ENCODE results near the gene TPPP. TPM values are rescaled to one million over a fixed set of nuclear protein-coding genes. Genes with fewer than 3 reads are reported as not detected.
"Not testable (repeated sequence)": the region's sequence is repeated elsewhere in the genome, so short reads cannot be mapped to it uniquely, and the experiment has no call there.

TPPP gene
- total and polyA plus RNA-seq, 2 donors, result 0.24 to 0.64 TPM

GRCh38 chr5:688348-689010, 4.7 kb downstream of the TPPP start:
- 93% methylated on average over 29 of the region's 30 CpGs for WGBS
- DNase-seq (ENCODE audit: low read depth in 6 of 9, low spot score in 9 of 9); H3K4me3 ChIP-seq (ENCODE audit: low read length in 2 of 2); H3K9me3 ChIP-seq (ENCODE audit: control insufficient read depth in 2 of 2, insufficient read depth in 1 of 2, low read length in 1 of 2); H3K36me3 ChIP-seq (ENCODE audit: control insufficient read depth in 2 of 2, insufficient read depth in 2 of 2, low read length in 1 of 2); H3K27ac ChIP-seq (ENCODE audit: low read depth in 1 of 2, low read length in 1 of 2); H3K4me1 ChIP-seq (ENCODE audit: control insufficient read depth in 2 of 2, insufficient read depth in 2 of 2, low read length in 2 of 2): not testable (repeated sequence)
- H3K27me3 ChIP-seq (ENCODE audit: control insufficient read depth in 2 of 2, insufficient read depth in 1 of 2, low read length in 1 of 2), result peaks cover 14% of the 10 kb centered on the region in 2 donors

GRCh38 chr5:686936-687335, 6.2 kb downstream of the TPPP start:
- not testable (repeated sequence) for H3K27ac ChIP-seq (ENCODE audit: low read depth in 1 of 2, low read length in 1 of 2); H3K4me3 ChIP-seq (ENCODE audit: low read length in 2 of 2); DNase-seq (ENCODE audit: low read depth in 6 of 9, low spot score in 9 of 9); H3K4me1 ChIP-seq (ENCODE audit: control insufficient read depth in 2 of 2, insufficient read depth in 2 of 2, low read length in 2 of 2); H3K36me3 ChIP-seq (ENCODE audit: control insufficient read depth in 2 of 2, insufficient read depth in 2 of 2, low read length in 1 of 2); H3K27me3 ChIP-seq (ENCODE audit: control insufficient read depth in 2 of 2, insufficient read depth in 1 of 2, low read length in 1 of 2); H3K9me3 ChIP-seq (ENCODE audit: control insufficient read depth in 2 of 2, insufficient read depth in 1 of 2, low read length in 1 of 2)
- WGBS, result 82% methylated on average over 12 of the region's 12 CpGs

DNA sequence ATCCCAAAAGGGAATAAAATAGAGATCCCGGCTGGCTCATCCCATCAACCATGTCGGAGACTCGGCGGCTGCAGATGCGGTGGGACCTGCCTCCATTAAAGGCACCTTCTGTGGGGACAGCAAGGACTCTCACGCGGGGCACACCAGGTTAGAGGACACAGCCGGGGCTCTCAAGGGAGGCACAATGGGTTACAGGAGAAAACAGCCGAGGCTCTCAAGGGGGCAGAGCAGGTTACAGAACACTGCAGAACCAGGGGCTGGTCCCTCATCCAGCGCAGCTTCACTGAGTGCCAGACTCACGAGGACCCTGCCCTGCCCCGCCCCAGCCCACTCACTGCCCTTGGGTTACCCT, 7.0 kb downstream of the TPPP start:
- not testable (repeated sequence) for DNase-seq (ENCODE audit: low read depth in 6 of 9, low spot score in 9 of 9); H3K4me3 ChIP-seq (ENCODE audit: low read length in 2 of 2)

DNA sequence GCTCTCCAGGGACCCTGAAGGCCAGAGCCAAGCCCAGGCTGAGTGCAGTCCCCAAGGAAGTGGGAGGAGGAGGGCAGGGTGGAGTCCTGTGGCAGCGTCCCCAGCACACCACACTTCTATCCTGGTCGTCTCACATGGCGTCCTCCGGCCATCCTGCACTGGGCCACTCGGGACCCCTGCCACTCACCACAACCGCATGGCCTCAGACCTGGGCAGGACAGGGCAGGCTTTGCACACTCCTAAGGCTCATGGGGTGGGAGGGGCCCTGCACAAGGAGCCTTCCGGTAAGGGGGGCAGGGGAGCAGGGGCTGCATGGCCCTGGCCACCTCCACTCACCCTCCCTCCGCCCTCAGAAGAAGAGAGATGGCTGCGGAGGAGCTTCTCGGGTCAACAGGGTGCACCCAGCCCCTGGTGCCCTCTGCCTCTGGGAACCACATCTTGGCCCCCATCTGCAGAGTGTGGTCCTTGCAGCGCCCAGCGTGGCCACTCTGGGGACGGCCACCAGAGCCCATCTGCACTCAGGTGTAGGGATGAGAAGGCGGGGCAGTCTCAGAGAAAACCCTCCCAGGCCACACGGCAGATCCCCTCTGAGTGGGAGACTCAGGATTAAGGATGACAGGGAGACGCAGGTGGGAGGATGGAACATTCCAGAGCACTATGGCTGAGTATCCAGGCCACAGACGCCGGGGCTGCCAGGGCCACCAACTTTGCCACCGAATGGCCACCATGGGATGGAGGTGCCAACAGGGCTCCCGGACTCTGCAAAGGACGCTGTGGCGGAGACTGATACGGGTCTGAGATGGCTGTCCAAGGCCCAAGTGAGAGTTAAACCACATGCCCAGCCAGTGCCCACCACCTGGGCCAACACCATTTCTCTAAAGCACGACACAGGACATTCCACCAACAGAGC, 7.6 kb downstream of the TPPP start:
- H3K27ac ChIP-seq (ENCODE audit: low read depth in 1 of 2, low read length in 1 of 2), result no peak overlapping the region
- no peaks in the 10 kb centered on the region for H3K27me3 ChIP-seq (ENCODE audit: control insufficient read depth in 2 of 2, insufficient read depth in 1 of 2, low read length in 1 of 2)
- H3K36me3 ChIP-seq (ENCODE audit: control insufficient read depth in 2 of 2, insufficient read depth in 2 of 2, low read length in 1 of 2), result no peaks in the 10 kb centered on the region
- DNase-seq (ENCODE audit: low read depth in 6 of 9, low spot score in 9 of 9), result no peak
- WGBS, result 88% methylated on average over 24 of the region's 24 CpGs
- H3K9me3 ChIP-seq (ENCODE audit: control insufficient read depth in 2 of 2, insufficient read depth in 1 of 2, low read length in 1 of 2), result no peaks in the 10 kb centered on the region
- H3K4me3 ChIP-seq (ENCODE audit: low read length in 2 of 2), result no peak overlapping the region
- no peaks in the 10 kb centered on the region for H3K4me1 ChIP-seq (ENCODE audit: control insufficient read depth in 2 of 2, insufficient read depth in 2 of 2, low read length in 2 of 2)

More for the DNA sequence above, 7.0 kb downstream of the TPPP start:
- H3K27ac ChIP-seq (ENCODE audit: low read depth in 1 of 2, low read length in 1 of 2); H3K36me3 ChIP-seq (ENCODE audit: control insufficient read depth in 2 of 2, insufficient read depth in 2 of 2, low read length in 1 of 2); H3K9me3 ChIP-seq (ENCODE audit: control insufficient read depth in 2 of 2, insufficient read depth in 1 of 2, low read length in 1 of 2); H3K27me3 ChIP-seq (ENCODE audit: control insufficient read depth in 2 of 2, insufficient read depth in 1 of 2, low read length in 1 of 2); H3K4me1 ChIP-seq (ENCODE audit: control insufficient read depth in 2 of 2, insufficient read depth in 2 of 2, low read length in 2 of 2): not testable (repeated sequence)
- 93% methylated on average over 12 of the region's 12 CpGs for WGBS

- H3K9me3 ChIP-seq (ENCODE audit: control insufficient read depth in 2 of 2, insufficient read depth in 1 of 2, low read length in 1 of 2), result no peaks in the 10 kb centered on the region
- H3K4me3 ChIP-seq (ENCODE audit: low read length in 2 of 2), result no peak overlapping the region
- DNase-seq (ENCODE audit: low read depth in 6 of 9, low spot score in 9 of 9), result no peak
- WGBS, result 85% methylated on average over 17 of the region's 17 CpGs
- H3K27ac ChIP-seq (ENCODE audit: low read depth in 1 of 2, low read length in 1 of 2), result no peak overlapping the region
- no peaks in the 10 kb centered on the region for H3K36me3 ChIP-seq (ENCODE audit: control insufficient read depth in 2 of 2, insufficient read depth in 2 of 2, low read length in 1 of 2)
- H3K27me3 ChIP-seq (ENCODE audit: control insufficient read depth in 2 of 2, insufficient read depth in 1 of 2, low read length in 1 of 2), result no peaks in the 10 kb centered on the region
- no peaks in the 10 kb centered on the region for H3K4me1 ChIP-seq (ENCODE audit: control insufficient read depth in 2 of 2, insufficient read depth in 2 of 2, low read length in 2 of 2)
Measured at GRCh38 chr5:684751-685216, 8.4 kb downstream of the TPPP start.

- H3K9me3 ChIP-seq (ENCODE audit: control insufficient read depth in 2 of 2, insufficient read depth in 1 of 2, low read length in 1 of 2), result no peaks in the 10 kb centered on the region
- H3K36me3 ChIP-seq (ENCODE audit: control insufficient read depth in 2 of 2, insufficient read depth in 2 of 2, low read length in 1 of 2), result no peaks in the 10 kb centered on the region
- H3K4me1 ChIP-seq (ENCODE audit: control insufficient read depth in 2 of 2, insufficient read depth in 2 of 2, low read length in 2 of 2), result no peaks in the 10 kb centered on the region
- WGBS, result 87% methylated on average over 30 of the region's 30 CpGs
- no peak overlapping the region for H3K27ac ChIP-seq (ENCODE audit: low read depth in 1 of 2, low read length in 1 of 2)
- no peak for DNase-seq (ENCODE audit: low read depth in 6 of 9, low spot score in 9 of 9)
- H3K27me3 ChIP-seq (ENCODE audit: control insufficient read depth in 2 of 2, insufficient read depth in 1 of 2, low read length in 1 of 2), result no peaks in the 10 kb centered on the region
- no peak overlapping the region for H3K4me3 ChIP-seq (ENCODE audit: low read length in 2 of 2)
Measured at GRCh38 chr5:683551-684481, 9.3 kb downstream of the TPPP start.

DNA sequence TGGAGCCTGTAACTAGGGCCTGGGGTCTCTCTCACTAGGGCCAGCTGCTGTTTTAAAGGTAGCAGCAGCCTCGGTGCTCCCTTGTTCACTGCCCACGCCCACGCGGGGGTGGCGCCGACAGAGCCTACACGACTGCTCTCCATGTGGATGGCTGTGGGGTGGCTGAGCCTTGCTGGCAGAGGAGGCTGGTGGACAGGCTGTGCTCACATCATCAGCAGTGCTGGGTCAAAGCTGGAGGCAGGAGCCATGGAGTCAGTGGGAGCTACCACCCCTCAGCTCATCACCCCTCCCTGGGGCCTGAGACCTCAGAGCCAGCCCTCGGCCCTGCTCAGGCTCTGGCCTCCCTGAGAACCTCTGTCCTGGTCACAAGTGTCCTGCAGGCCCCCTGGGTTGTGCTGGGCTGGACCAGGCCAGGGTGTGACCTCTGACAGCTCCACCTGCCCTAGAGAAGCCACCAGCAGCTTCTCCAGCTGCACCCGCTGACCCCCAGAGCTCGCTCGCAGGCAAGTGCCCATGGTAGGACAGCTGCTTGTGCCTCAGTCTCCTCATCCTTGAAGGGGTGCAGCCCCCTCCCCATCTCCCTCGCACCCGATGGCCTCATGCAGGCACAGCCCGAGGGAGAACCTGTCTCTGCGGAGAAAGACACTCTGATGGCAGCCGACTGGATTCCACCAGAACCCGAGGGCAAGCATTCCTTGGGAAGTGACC, 10.3 kb downstream of the TPPP start:
- WGBS, result 92% methylated on average over 17 of the region's 17 CpGs
- H3K4me3 ChIP-seq (ENCODE audit: low read length in 2 of 2); DNase-seq (ENCODE audit: low read depth in 6 of 9, low spot score in 9 of 9); H3K4me1 ChIP-seq (ENCODE audit: control insufficient read depth in 2 of 2, insufficient read depth in 2 of 2, low read length in 2 of 2); H3K9me3 ChIP-seq (ENCODE audit: control insufficient read depth in 2 of 2, insufficient read depth in 1 of 2, low read length in 1 of 2); H3K27me3 ChIP-seq (ENCODE audit: control insufficient read depth in 2 of 2, insufficient read depth in 1 of 2, low read length in 1 of 2); H3K27ac ChIP-seq (ENCODE audit: low read depth in 1 of 2, low read length in 1 of 2); H3K36me3 ChIP-seq (ENCODE audit: control insufficient read depth in 2 of 2, insufficient read depth in 2 of 2, low read length in 1 of 2): not testable (repeated sequence)

DNA sequence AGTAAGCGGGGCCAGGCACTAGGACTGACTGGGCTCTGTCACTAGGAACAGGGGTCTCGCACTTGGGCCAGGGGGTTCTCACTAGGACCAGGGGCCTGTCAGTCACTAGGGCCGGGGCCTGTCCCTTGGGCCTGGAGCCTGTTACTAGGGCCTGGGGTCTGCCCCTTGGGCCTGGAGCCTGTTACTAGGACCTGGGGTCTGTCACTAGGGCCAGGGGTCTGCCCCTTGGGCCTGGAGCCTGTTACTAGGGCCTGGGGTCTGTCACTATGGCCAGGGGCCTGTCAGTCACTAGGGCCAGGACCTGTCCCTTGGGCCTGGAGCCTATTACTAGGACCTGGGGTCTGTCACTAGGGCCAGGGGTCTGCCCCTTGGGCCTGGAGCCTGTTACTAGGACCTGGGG, 10.9 kb downstream of the TPPP start:
- not testable (repeated sequence) for H3K36me3 ChIP-seq (ENCODE audit: control insufficient read depth in 2 of 2, insufficient read depth in 2 of 2, low read length in 1 of 2); H3K4me3 ChIP-seq (ENCODE audit: low read length in 2 of 2); H3K27ac ChIP-seq (ENCODE audit: low read depth in 1 of 2, low read length in 1 of 2); DNase-seq (ENCODE audit: low read depth in 6 of 9, low spot score in 9 of 9); H3K9me3 ChIP-seq (ENCODE audit: control insufficient read depth in 2 of 2, insufficient read depth in 1 of 2, low read length in 1 of 2); H3K4me1 ChIP-seq (ENCODE audit: control insufficient read depth in 2 of 2, insufficient read depth in 2 of 2, low read length in 2 of 2); H3K27me3 ChIP-seq (ENCODE audit: control insufficient read depth in 2 of 2, insufficient read depth in 1 of 2, low read length in 1 of 2)
- 92% methylated on average over 2 of the region's 3 CpGs for WGBS
